A549 (cell line): ENCODE data around the gene HDAC7. TPM values are rescaled to one million over a fixed set of nuclear protein-coding genes. Genes with fewer than 3 reads are reported as not detected.

Source experiments
- ATAC-seq, 2 experiments: fragments of 200-7000 bp in 1 of 2; fragments of >200 bp in 1 of 2; cut with Nextera tagmentation in 1 of 2; cut with Tn5 transposase in 1 of 2; 3 replicates each; pipeline versions ENCODE4 v1.8.0 to v1.9.1; 2018 to 2020; ENCODE audit warnings: mild to moderate bottlenecking in 1 of 2, moderate library complexity in 1 of 2
- CTCF ChIA-PET: fragments of 300-600 bp; sonication (Branson Sonifier 250); formaldehyde crosslinking; extraction: SDS; loops from one replicate; lab custom pipeline; 2021; ENCODE audit warnings: antibody characterized with exemption, inconsistent platforms; lab: Yijun Ruan, JAX
- POLR2A ChIA-PET: fragments of 350-600 bp; formaldehyde crosslinking; extraction: SDS; loops from one replicate; lab custom pipeline; 2021; ENCODE audit warnings: antibody characterized with exemption, inconsistent platforms; lab: Yijun Ruan, JAX
- DNase-seq, 2 experiments: peaks; one replicate each; pipeline versions ENCODE4 v3.0.0 to v3.0.0-alpha.2; 2011 to 2016; ENCODE audit warnings: low read depth in 1 of 2, low spot score in 1 of 2
- FAIRE-seq: peaks from 2 replicates; lab custom pipeline; 2011; peaks lifted over from hg19 to GRCh38; lab: Jason Lieb, UNC
- H3K27ac ChIP-seq, 2 experiments: fragments of >200 bp; sonication (Bioruptor Twin); formaldehyde crosslinking; 3 replicates each; pipeline ENCODE4 v1.5.1; 2016 to 2017
- H3K4me1 ChIP-seq: fragments of >200 bp; sonication (Bioruptor Twin); formaldehyde crosslinking; 3 replicates; pipeline ENCODE4 v1.6.1; 2016
- H3K4me2 ChIP-seq: fragments of >200 bp; sonication (Bioruptor Twin); formaldehyde crosslinking; 3 replicates; pipeline ENCODE4 v1.6.1; 2016
- H3K4me3 ChIP-seq: fragments of >200 bp; sonication (Bioruptor Twin); formaldehyde crosslinking; 3 replicates; pipeline ENCODE4 v1.5.1; 2016
- H3K9me3 ChIP-seq: fragments of >200 bp; sonication (Bioruptor Twin); formaldehyde crosslinking; 3 replicates; pipeline ENCODE4 v1.6.1; 2016
- BHLHE40 ChIP-seq: IDR thresholded peaks from 2 replicates; pipeline ENCODE4 v1.6.1; 2012; ENCODE audit warnings: low read depth, low read length, inconsistent platforms
- CHD2 ChIP-seq: fragments of 150-350 bp; IDR thresholded peaks from 2 replicates; pipeline ENCODE4 v1.6.1; 2014; ENCODE audit warnings: low read length; ENCODE audit not compliant: partially characterized antibody
- CHD4 ChIP-seq: fragments of 200-600 bp; sonication (generic); IDR thresholded peaks from 2 replicates; pipeline ENCODE4 v1.6.1; 2016; ENCODE audit warnings: antibody characterized with exemption, mild to moderate bottlenecking, borderline replicate concordance
- EHF ChIP-seq: fragments of 250-450 bp; sonication (Bioruptor Pico); IDR thresholded peaks from 2 replicates; pipeline ENCODE4 v1.5.0; 2020; ENCODE audit warnings: mild to moderate bottlenecking
- EHMT2 ChIP-seq: fragments of 200-600 bp; sonication (generic); IDR thresholded peaks from 2 replicates; pipeline ENCODE4 v1.6.1; 2016; ENCODE audit warnings: antibody characterized with exemption, low read depth, mild to moderate bottlenecking, moderate library complexity
- FOXS1 ChIP-seq: fragments of 250-450 bp; sonication (Bioruptor Pico); IDR thresholded peaks from 2 replicates; pipeline ENCODE4 v1.5.0; 2020; ENCODE audit warnings: mild to moderate bottlenecking, moderate library complexity
- HDAC2 ChIP-seq: fragments of 200-600 bp; sonication (generic); IDR thresholded peaks from 2 replicates; pipeline ENCODE4 v1.6.1; 2016
- HOXA7 ChIP-seq: fragments of 250-450 bp; sonication (Bioruptor Pico); IDR thresholded peaks from 2 replicates; pipeline ENCODE4 v1.5.0; 2020; ENCODE audit warnings: mild to moderate bottlenecking, moderate library complexity
- JUNB ChIP-seq: fragments of >200 bp; sonication (Bioruptor Twin); formaldehyde crosslinking; IDR thresholded peaks from 2 replicates; pipeline ENCODE4 v1.6.1; 2016
- MAFK ChIP-seq: fragments of 450-650 bp; IDR thresholded peaks from 2 replicates; pipeline ENCODE4 v1.6.1; 2014; ENCODE audit not compliant: partially characterized antibody
- MAZ ChIP-seq: fragments of 150-350 bp; IDR thresholded peaks from 2 replicates; pipeline ENCODE4 v1.6.1; 2014; ENCODE audit warnings: antibody characterized with exemption, low read depth, low read length, borderline replicate concordance
- NR3C1 ChIP-seq: fragments of >200 bp; sonication (Bioruptor Twin); formaldehyde crosslinking; IDR thresholded peaks from 3 replicates; pipeline ENCODE4 v1.6.1; 2017
- RCOR1 ChIP-seq: fragments of 150-350 bp; IDR thresholded peaks from 2 replicates; pipeline ENCODE4 v1.6.1; 2014; ENCODE audit warnings: antibody characterized with exemption, low read length, low read depth
- RNF2 ChIP-seq: fragments of 200-600 bp; sonication (generic); IDR thresholded peaks from 2 replicates; pipeline ENCODE4 v1.6.1; 2016; ENCODE audit warnings: low read depth, mild to moderate bottlenecking, antibody characterized with exemption, moderate library complexity, borderline replicate concordance
- SMC3 ChIP-seq: fragments of >200 bp; sonication (Bioruptor Twin); formaldehyde crosslinking; IDR thresholded peaks from 3 replicates; pipeline ENCODE4 v1.6.1; 2018; ENCODE audit warnings: inconsistent platforms
- ZFP36 ChIP-seq: fragments of 450-650 bp; IDR thresholded peaks from 2 replicates; pipeline ENCODE4 v1.6.1; 2014; ENCODE audit warnings: borderline replicate concordance; ENCODE audit not compliant: partially characterized antibody
- WGBS: methylation state at CpG from one replicate; pipeline ENCODE4 v1.1.6; 2017; ENCODE audit errors: missing lambda C conversion rate; 5-methylcytosine and 5-hydroxymethylcytosine counted together
- polyA plus RNA-seq, 4 experiments: library from polyadenylated mRNA; depleted of rRNA in 3 of 4; stranded (reverse); fragments of >200 nt; fragmentation: RNase III in 1 of 4; extraction: RNeasy Plus Mini Kit Qiagen cat#74134 plus additional on column Dnase treatment in 1 of 4; gene quantifications; 2 replicates in 3 of 4; 3 replicates in 1 of 4; pipeline ENCODE4 v1.2.3, GENCODE V29; 2011 to 2017
- TF ChIP-seq, protein P1 (sequence below): IDR thresholded peaks from 2 replicates; pipeline ENCODE4 v1.6.1; 2012
- TF ChIP-seq, protein P2 (sequence below): fragments of >200 bp; sonication (Bioruptor Twin); formaldehyde crosslinking; IDR thresholded peaks from 2 replicates; pipeline ENCODE4 v1.6.1; 2016

Gene HDAC7
- polyA plus RNA-seq, 2 of the 4 experiments (the other 2 are of a cell fraction), result 17.2 to 36.0 TPM

DNA sequence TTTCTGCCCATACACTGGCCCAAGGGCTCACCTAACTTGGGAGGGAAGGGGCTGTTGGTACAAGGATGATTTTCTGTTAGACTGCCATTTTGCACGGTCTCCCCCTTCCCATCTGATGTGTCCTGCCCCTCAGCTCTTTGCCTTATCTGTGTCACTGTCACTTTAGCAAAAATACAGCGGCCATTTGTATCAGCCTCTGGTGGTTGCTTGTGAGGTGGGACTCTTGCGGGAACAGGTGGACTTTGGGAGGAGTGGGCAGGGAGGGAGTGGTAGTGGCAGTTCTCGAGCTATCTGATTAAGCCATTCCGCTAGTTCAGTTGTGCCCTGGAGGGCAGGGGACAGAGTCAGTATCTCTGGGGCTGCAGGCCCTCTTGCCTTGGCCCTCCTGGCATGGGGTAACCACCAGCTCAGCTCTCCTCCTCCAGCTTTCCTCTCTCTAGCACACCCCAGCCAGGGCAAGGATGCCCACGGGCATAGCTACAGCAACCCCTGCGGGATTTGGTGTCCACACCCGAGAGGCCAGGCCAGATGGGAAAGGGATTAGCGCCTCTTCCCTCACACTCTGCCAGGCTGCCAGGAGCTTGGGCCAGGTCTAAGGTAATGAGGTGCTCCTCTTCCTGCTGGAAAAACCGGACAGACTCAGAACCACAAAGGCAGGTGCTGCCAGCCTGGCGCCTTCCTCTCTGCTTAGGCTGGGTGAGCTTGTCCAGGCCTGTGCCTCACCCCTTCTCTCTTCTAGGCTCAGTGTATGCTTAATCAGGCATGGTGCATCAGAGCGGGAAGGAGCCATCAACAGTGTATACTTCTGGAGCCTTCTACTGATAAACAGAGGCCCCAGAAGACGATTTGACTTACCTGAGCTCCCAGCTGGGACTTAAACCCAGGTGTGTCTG lies 38.0 kb downstream of the HDAC7 start:
- Histone ChIP-seq H3K9me3 (no peaks in the 10 kb centered on the region), H3K4me3 (no peak overlapping the region), H3K4me1 (peaks cover 24% of the 10 kb centered on the region), H3K27ac (peak overlapping the region in 1 of 2 experiments; percentile 30; a peak in 2 of 6 replicates), H3K4me2 (no peak overlapping the region)
- TF ChIP-seq NR3C1 (no peak), HOXA7 (CRISPR knock-in tag) (no peak), EHMT2 (no peak), BHLHE40 (no peak), RCOR1 (no peak), MAZ (no peak), SMC3 (no peak), MAFK (no peak), CHD4 (no peak), FOXS1 (CRISPR knock-in tag) (no peak), EHF (CRISPR knock-in tag) (no peak), CHD2 (no peak), ZFP36 (no peak), JUNB (no peak), HDAC2 (no peak), RNF2 (no peak)
- TF ChIP-seq, protein P1, sequence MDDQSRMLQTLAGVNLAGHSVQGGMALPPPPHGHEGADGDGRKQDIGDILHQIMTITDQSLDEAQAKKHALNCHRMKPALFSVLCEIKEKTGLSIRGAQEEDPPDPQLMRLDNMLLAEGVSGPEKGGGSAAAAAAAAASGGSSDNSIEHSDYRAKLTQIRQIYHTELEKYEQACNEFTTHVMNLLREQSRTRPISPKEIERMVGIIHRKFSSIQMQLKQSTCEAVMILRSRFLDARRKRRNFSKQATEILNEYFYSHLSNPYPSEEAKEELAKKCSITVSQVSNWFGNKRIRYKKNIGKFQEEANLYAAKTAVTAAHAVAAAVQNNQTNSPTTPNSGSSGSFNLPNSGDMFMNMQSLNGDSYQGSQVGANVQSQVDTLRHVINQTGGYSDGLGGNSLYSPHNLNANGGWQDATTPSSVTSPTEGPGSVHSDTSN, result no peak
- ChIA-PET CTCF (interaction anchor here (0.6 to 59.0 kb wide), 12 partner anchors 9 to 217 kb away, joined by 3 to 1532 read pairs (median 4); partner anchors contain the start of genes ENDOU, RAPGEF3, RPAP3 and SLC48A1), POLR2A (interaction anchor here (1.1 kb wide), 1 partner anchor 41 kb away, joined by 4 read pairs; no protein-coding TSS in a partner anchor)
- WGBS, result 85% methylated on average over 13 of the region's 13 CpGs
- ATAC-seq (no peak), DNase-seq (no peak), FAIRE-seq (no peak)

DNA sequence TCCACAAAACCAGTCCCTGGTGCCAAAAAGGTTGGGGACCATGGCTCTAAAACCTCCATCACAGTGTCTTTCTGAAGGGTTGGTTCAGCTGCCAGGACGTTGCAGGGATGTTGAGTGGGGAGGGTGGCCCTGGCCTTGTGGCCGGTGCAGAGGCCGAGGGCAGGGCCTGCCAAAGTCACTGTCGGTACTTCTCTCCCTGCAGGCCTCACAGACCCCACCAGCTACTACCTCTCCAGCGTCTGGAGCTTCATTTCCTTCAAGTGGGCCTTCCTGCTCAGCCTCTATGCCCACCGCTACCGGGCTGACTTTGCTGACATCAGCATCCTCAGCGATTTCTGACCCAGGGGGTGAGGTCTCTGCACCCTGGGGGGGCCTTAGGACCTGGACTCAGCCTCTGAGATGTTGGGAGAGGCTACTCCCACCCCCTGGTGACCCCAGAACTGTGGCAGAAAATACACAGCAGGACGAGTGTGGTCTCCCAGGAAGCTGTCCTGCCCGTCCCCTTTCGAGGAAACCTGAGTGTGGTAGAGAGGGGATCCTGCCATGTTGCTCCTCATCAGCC lies 39.7 kb downstream of the HDAC7 start:
- WGBS, result 76% methylated on average over 11 of the region's 11 CpGs
- TF ChIP-seq, protein P2, sequence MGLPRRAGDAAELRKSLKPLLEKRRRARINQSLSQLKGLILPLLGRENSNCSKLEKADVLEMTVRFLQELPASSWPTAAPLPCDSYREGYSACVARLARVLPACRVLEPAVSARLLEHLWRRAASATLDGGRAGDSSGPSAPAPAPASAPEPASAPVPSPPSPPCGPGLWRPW, result no peak
- TF ChIP-seq, protein P1, result 0 out of 2 replicates have a peak, but pooled peaks have one; percentile 32
- peak; percentile 92 for TF ChIP-seq MAFK
- H3K27ac ChIP-seq, result 0 out of 6 replicates have a peak overlapping the region, but pooled peaks of 1 of the 2 experiments have one; percentile 14
- FAIRE-seq (no peak), DNase-seq (no peak), ATAC-seq (0 out of 6 replicates have a peak, but pooled peaks of 1 of the 2 experiments have one; percentile 3)
- H3K4me1 ChIP-seq, result peaks cover 41% of the 10 kb centered on the region
- POLR2A ChIA-PET, result interaction anchor here (1.2 kb wide), 1 partner anchor 74 kb away, joined by 4 read pairs; the partner anchor contains the start of gene RPAP3
- H3K9me3 ChIP-seq, result no peaks in the 10 kb centered on the region
- CTCF ChIA-PET, result interaction anchor here (0.5 to 59.0 kb wide), 20 partner anchors 11 to 553 kb away, joined by 3 to 1532 read pairs (median 8); partner anchors contain the start of genes ENDOU, RAPGEF3, RPAP3 and SLC48A1
- H3K4me2 ChIP-seq, result no peak overlapping the region
- no peak overlapping the region for H3K4me3 ChIP-seq
